GM12872 (cell line): Measurements from ENCODE around the gene MPND.

Experiments used
- TF ChIP-seq, protein P1 (sequence below): IDR thresholded peaks from 3 replicates; pipeline ENCODE4 v1.5.1; 2011; ENCODE audit warnings: low read depth, mild to moderate bottlenecking, low read length, moderate library complexity; ENCODE audit not compliant: insufficient read depth

The MPND gene

DNA sequence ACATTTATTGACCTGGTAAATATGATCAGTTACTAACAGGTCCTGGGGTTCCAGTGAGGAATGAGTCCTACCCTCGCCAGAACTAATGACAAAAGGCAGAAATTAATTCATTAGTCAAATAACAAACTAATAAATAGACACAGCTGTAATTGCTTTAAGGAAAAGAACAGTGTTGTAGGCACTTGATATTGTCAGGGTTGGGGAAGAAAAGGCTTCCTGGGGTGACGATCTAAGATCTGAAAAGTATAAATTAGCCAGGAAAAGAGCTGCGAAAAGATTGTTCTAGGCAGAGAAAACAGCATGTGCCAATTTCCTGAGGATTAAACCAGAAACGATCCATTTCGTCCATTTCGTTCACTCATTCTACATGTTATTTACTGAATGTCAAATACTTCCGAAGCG is 58.4 kb downstream of the MPND start:
- TF ChIP-seq, protein P1, sequence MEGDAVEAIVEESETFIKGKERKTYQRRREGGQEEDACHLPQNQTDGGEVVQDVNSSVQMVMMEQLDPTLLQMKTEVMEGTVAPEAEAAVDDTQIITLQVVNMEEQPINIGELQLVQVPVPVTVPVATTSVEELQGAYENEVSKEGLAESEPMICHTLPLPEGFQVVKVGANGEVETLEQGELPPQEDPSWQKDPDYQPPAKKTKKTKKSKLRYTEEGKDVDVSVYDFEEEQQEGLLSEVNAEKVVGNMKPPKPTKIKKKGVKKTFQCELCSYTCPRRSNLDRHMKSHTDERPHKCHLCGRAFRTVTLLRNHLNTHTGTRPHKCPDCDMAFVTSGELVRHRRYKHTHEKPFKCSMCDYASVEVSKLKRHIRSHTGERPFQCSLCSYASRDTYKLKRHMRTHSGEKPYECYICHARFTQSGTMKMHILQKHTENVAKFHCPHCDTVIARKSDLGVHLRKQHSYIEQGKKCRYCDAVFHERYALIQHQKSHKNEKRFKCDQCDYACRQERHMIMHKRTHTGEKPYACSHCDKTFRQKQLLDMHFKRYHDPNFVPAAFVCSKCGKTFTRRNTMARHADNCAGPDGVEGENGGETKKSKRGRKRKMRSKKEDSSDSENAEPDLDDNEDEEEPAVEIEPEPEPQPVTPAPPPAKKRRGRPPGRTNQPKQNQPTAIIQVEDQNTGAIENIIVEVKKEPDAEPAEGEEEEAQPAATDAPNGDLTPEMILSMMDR = no peak

DNA sequence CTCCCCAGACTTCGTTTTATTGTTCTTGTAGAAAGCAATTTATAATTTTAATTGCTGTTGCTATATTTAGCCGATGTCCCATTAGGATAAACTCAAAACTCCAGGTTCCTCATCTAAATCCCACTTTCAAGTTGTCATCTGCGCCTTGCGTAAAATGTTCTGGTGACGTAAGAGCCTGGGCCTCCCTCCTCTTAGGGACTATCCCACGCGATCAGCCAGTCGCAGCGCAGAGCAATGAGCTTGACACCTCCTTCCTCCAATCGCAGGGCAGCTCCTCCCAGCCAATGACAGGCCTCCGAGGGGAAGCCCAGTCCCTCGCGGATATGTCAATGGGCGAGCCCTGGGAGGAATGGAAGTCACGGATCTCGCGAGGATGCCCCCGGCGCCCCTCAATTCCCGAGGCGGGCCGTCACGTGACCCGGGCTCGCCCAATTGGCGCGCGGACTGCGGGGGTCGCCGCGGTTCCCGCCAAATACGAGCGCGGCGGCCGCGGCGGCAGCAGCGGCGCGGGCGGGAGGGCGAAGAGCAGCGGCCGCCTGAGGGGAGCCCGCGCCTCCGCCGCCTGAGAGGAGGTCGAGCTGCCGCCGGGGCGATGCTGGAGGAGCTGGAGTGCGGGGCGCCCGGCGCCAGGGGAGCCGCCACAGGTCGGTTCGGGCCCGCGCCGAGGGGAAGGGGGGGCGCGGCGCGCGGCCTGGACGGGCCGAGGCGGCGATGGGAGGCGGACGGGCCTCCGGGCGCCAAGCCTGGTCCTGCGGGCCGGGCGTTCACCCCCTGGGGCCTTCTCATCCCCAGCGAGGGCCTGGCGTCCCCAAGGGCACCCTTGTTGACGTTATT is 59.0 kb downstream of the MPND start, which contains the start of gene CHAF1A:
Gene CHAF1A (plus strand): TSS at position 470 of the 834 bp plus-strand sequence. CDS start 123 bp downstream, at position 593.
- TF ChIP-seq, protein P1 = no peak

GRCh38 chr19:4403005-4403761 is 59.8 kb downstream of the MPND start:
- TF ChIP-seq, protein P1 = no peak

DNA sequence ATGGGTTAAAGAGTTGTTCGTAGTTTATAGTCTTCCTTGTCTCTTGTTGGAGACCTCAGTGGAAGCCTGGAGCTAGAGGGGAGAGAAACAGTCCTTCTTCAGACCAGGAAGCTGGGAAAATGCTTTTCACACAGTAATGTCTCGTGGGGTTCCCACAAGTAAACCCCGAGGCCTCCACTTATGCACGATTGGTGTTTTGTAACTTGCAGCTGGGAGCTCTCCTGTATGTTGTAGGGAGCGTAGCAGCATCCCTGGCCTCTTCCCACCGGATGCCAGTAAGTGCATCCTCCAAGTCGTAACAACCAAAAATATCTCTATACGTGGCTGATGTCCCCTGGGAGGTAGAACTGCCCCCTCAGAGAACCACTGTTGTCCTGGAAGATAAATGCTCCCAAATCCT is 62.6 kb downstream of the MPND start:
- TF ChIP-seq, protein P1 = no peak

DNA sequence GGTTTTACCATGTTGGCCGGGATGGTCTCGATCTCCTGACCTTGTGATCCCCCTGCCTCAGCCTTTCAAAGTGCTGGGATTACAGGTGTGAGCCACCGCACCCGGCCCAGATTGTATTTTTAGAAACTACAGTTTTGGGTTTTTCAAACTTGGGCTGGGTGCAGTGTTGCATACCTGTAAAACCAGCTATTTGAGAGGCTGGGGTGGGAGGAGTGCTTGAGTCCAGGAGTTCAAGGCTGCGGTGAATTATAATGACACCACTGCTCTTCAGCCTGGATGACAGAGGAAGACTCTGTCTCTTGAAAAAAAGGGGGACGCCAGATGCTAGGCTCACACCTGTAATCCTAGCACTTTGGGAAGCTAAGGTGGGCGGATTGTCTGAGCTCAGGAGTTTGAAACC is 63.3 kb downstream of the MPND start:
- TF ChIP-seq, protein P1 = no peak

DNA sequence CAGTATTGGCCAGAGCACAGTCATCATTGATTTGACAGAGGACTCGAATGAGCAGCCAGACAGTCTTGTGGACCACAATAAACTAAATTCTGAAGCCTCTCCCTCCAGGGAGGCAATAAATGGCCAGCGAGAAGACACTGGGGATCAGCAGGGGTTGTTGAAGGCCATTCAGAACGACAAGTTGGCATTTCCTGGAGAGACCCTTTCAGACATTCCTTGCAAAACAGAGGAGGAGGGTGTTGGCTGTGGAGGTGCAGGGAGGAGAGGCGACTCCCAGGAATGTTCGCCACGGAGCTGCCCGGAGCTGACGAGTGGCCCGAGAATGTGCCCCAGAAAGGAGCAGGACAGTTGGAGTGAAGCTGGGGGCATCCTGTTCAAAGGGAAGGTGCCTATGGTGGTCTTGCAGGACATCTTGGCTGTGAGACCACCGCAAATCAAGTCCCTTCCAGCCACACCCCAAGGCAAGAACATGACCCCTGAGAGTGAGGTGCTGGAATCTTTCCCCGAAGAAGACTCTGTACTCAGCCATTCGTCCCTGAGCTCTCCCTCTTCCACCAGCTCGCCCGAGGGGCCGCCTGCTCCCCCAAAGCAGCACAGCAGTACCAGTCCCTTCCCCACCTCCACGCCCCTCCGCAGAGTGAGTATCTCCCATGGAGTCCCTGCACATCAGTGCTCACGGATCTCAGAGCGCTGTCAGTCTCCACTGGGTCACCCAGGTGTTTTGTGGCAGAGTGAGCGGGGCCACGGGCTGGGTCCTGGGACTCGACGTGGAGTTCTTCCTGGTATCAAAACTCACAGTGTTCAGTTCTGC is 66.0 kb downstream of the MPND start:
- TF ChIP-seq, protein P1 = no peak
